Memory B cell (primary cell): ENCODE results near the gene PDE6D.

Source experiments
- ATAC-seq: fragments of 150-1000 bp; cut with Tn5 transposase; 2 replicates; pipeline ENCODE4 v1.10.0; 2021; ENCODE audit warnings: low read depth, mild to moderate bottlenecking, moderate library complexity
- DNase-seq, 2 donors: peaks; one replicate each; pipeline ENCODE4 v3.0.0; 2022; ENCODE audit warnings: low spot score in 2 of 2
- H3K27ac Mint-ChIP-seq: one replicate; pipeline ENCODE4 v1.8.0; 2022; ENCODE audit warnings: mild to moderate bottlenecking, moderate library complexity, mixed read lengths
- H3K27me3 Mint-ChIP-seq: one replicate; pipeline ENCODE4 v1.8.0; 2022; ENCODE audit warnings: mixed read lengths
- H3K36me3 Mint-ChIP-seq: one replicate; pipeline ENCODE4 v1.8.0; 2022; ENCODE audit warnings: mild to moderate bottlenecking, mixed read lengths
- H3K4me1 Mint-ChIP-seq: one replicate; pipeline ENCODE4 v1.8.0; 2022; ENCODE audit warnings: mixed read lengths
- H3K4me3 Mint-ChIP-seq: one replicate; pipeline ENCODE4 v1.8.0; 2022; ENCODE audit warnings: mild to moderate bottlenecking, moderate library complexity, mixed read lengths
- H3K9me3 Mint-ChIP-seq: one replicate; pipeline ENCODE4 v1.8.0; 2022; ENCODE audit warnings: mixed read lengths

Gene PDE6D

GRCh38 chr2:231691251-231691772 lies 89.8 kb downstream of the PDE6D start:
- Mint-ChIP-seq H3K9me3 (no peaks in the 10 kb centered on the region), H3K27ac (no peak overlapping the region), H3K4me3 (no peak overlapping the region), H3K27me3 (no peaks in the 10 kb centered on the region), H3K4me1 (peaks cover 8% of the 10 kb centered on the region), H3K36me3 (no peaks in the 10 kb centered on the region)
- no peak for ATAC-seq
- DNase-seq, result no peak

GRCh38 chr2:231689124-231689893 lies 91.8 kb downstream of the PDE6D start:
- ATAC-seq, result no peak
- Mint-ChIP-seq H3K36me3 (no peaks in the 10 kb centered on the region), H3K9me3 (no peaks in the 10 kb centered on the region), H3K4me1 (peaks cover 10% of the 10 kb centered on the region), H3K27ac (no peak overlapping the region), H3K4me3 (no peak overlapping the region), H3K27me3 (no peaks in the 10 kb centered on the region)
- DNase-seq, result no peak

- ATAC-seq (no peak), DNase-seq (no peak)
- H3K4me1 Mint-ChIP-seq, result peaks cover 11% of the 10 kb centered on the region
- H3K9me3 Mint-ChIP-seq, result no peaks in the 10 kb centered on the region
- no peak overlapping the region for H3K27ac Mint-ChIP-seq
- no peak overlapping the region for H3K4me3 Mint-ChIP-seq
- no peaks in the 10 kb centered on the region for H3K27me3 Mint-ChIP-seq
- no peaks in the 10 kb centered on the region for H3K36me3 Mint-ChIP-seq
These were observed 92.4 kb downstream of the PDE6D start for GRCh38 chr2:231688719-231689118.

- H3K4me3 Mint-ChIP-seq, result no peak overlapping the region
- no peaks in the 10 kb centered on the region for H3K9me3 Mint-ChIP-seq
- no peak for ATAC-seq
- H3K27me3 Mint-ChIP-seq, result no peaks in the 10 kb centered on the region
- peaks cover 11% of the 10 kb centered on the region for H3K4me1 Mint-ChIP-seq
- no peak overlapping the region for H3K27ac Mint-ChIP-seq
- no peak for DNase-seq
- no peaks in the 10 kb centered on the region for H3K36me3 Mint-ChIP-seq
These were observed 93.1 kb downstream of the PDE6D start for GRCh38 chr2:231687961-231688360.

GRCh38 chr2:231687133-231687852 lies 93.8 kb downstream of the PDE6D start:
- ATAC-seq, result peak; percentile 96
- peak; percentile 66 to 67 for DNase-seq
- Mint-ChIP-seq H3K9me3 (no peaks in the 10 kb centered on the region), H3K27ac (no peak overlapping the region), H3K27me3 (no peaks in the 10 kb centered on the region), H3K36me3 (no peaks in the 10 kb centered on the region), H3K4me3 (no peak overlapping the region), H3K4me1 (peaks cover 12% of the 10 kb centered on the region)

GRCh38 chr2:231686192-231687100 lies 94.6 kb downstream of the PDE6D start:
- Mint-ChIP-seq H3K4me1 (peaks cover 17% of the 10 kb centered on the region), H3K27ac (no peak overlapping the region), H3K4me3 (no peak overlapping the region), H3K36me3 (no peaks in the 10 kb centered on the region), H3K27me3 (no peaks in the 10 kb centered on the region), H3K9me3 (no peaks in the 10 kb centered on the region)
- ATAC-seq, result no peak
- DNase-seq, result no peak

GRCh38 chr2:231685349-231686191 lies 95.5 kb downstream of the PDE6D start:
- Mint-ChIP-seq H3K27me3 (no peaks in the 10 kb centered on the region), H3K4me1 (peaks cover 17% of the 10 kb centered on the region), H3K36me3 (no peaks in the 10 kb centered on the region), H3K27ac (no peak overlapping the region), H3K4me3 (no peak overlapping the region), H3K9me3 (no peaks in the 10 kb centered on the region)
- DNase-seq (no peak), ATAC-seq (no peak)

GRCh38 chr2:231684314-231685223 lies 96.5 kb downstream of the PDE6D start:
- H3K4me3 Mint-ChIP-seq, result no peak overlapping the region

GRCh38 chr2:231683292-231684235 lies 97.5 kb downstream of the PDE6D start:
- ATAC-seq (no peak), DNase-seq (no peak)
- no peaks in the 10 kb centered on the region for H3K27me3 Mint-ChIP-seq
- peaks cover 25% of the 10 kb centered on the region for H3K4me1 Mint-ChIP-seq
- H3K27ac Mint-ChIP-seq, result peak overlapping the region; percentile 68
- H3K4me3 Mint-ChIP-seq, result no peak overlapping the region
- no peaks in the 10 kb centered on the region for H3K9me3 Mint-ChIP-seq
- no peaks in the 10 kb centered on the region for H3K36me3 Mint-ChIP-seq

More at GRCh38 chr2:231684314-231685223, 96.5 kb downstream of the PDE6D start:
- no peaks in the 10 kb centered on the region for H3K36me3 Mint-ChIP-seq
- DNase-seq (no peak), ATAC-seq (no peak)
- peaks cover 21% of the 10 kb centered on the region for H3K4me1 Mint-ChIP-seq
- no peaks in the 10 kb centered on the region for H3K9me3 Mint-ChIP-seq
- H3K27me3 Mint-ChIP-seq, result no peaks in the 10 kb centered on the region
- peak overlapping the region; percentile 68 for H3K27ac Mint-ChIP-seq

- H3K9me3 Mint-ChIP-seq, result no peaks in the 10 kb centered on the region
- ATAC-seq (no peak), DNase-seq (no peak)
- no peaks in the 10 kb centered on the region for H3K36me3 Mint-ChIP-seq
- peak overlapping the region; percentile 50 for H3K4me3 Mint-ChIP-seq
- peaks cover 26% of the 10 kb centered on the region for H3K4me1 Mint-ChIP-seq
- H3K27ac Mint-ChIP-seq, result peak overlapping the region; percentile 76
- H3K27me3 Mint-ChIP-seq, result no peaks in the 10 kb centered on the region
These were observed 98.3 kb downstream of the PDE6D start for GRCh38 chr2:231682603-231683291.
